Activated T-cell treated with anti-CD3 and anti-CD28 coated beads, Interleukin-2, amount 50 U/mL, for 48 hours (primary cell): Measurements from ENCODE around the gene CISH.
A peak's percentile ranks its signal among the peaks of the same experiment; 100 is the strongest.

Experiments
- DNase-seq, 2 experiments: peaks; one replicate each; pipeline ENCODE4 v3.0.0-alpha.2; 2020

The CISH gene

GRCh38 chr3:50592568-50592967, 19.0 kb downstream of the CISH start:
- peak in 1 of 2 experiments; percentile 61 for DNase-seq

- DNase-seq: no peak
These were observed 20.3 kb downstream of the CISH start for GRCh38 chr3:50591196-50591741.

GRCh38 chr3:50588759-50589433, 22.7 kb downstream of the CISH start:
- DNase-seq: peak in 1 of 2 experiments; percentile 38

- DNase-seq: peak; percentile 92 to 94
These were observed 23.5 kb downstream of the CISH start for GRCh38 chr3:50587806-50588758.

- DNase-seq: peak in 1 of 2 experiments; percentile 55
These were observed 24.2 kb downstream of the CISH start for GRCh38 chr3:50587373-50587772.

- no peak for DNase-seq
These were observed 24.9 kb downstream of the CISH start for GRCh38 chr3:50586763-50587070.

GRCh38 chr3:50585919-50586762, 25.4 kb downstream of the CISH start:
- DNase-seq: peak; percentile 72 to 77

- DNase-seq: no peak
These were observed 27.2 kb downstream of the CISH start for GRCh38 chr3:50584391-50584790.

- DNase-seq: no peak
These were observed 27.7 kb downstream of the CISH start for GRCh38 chr3:50583897-50584296.

- no peak for DNase-seq
These were observed 29.5 kb downstream of the CISH start for GRCh38 chr3:50582083-50582482.

- no peak for DNase-seq
These were observed 30.1 kb downstream of the CISH start for GRCh38 chr3:50581459-50581842.

- no peak for DNase-seq
These were observed 30.7 kb downstream of the CISH start for GRCh38 chr3:50580683-50581458.

- DNase-seq: no peak
These were observed 34.2 kb downstream of the CISH start for GRCh38 chr3:50577348-50577747.

- peak; percentile 33 to 44 for DNase-seq
These were observed 36.2 kb downstream of the CISH start for GRCh38 chr3:50575372-50575771.

GRCh38 chr3:50574444-50574831, 37.1 kb downstream of the CISH start:
- DNase-seq: peak; percentile 72 to 77

GRCh38 chr3:50573566-50574443, 37.8 kb downstream of the CISH start:
- DNase-seq: peak in 1 of 2 experiments; percentile 88

GRCh38 chr3:50572801-50573371, 38.7 kb downstream of the CISH start:
- peak; percentile 86 for DNase-seq

GRCh38 chr3:50572158-50572557, 39.4 kb downstream of the CISH start:
- DNase-seq: peak; percentile 92 to 93

- peak; percentile 53 to 62 for DNase-seq
These were observed 40.1 kb downstream of the CISH start for GRCh38 chr3:50571486-50571885.

GRCh38 chr3:50570508-50571279, 40.9 kb downstream of the CISH start:
- peak; percentile 57 to 63 for DNase-seq
